ENCODE measurements around the gene COX6B1. TPM values are rescaled to one million over a fixed set of nuclear protein-coding genes. Genes with fewer than 3 reads are reported as not detected.
A peak's percentile ranks its signal among the peaks of the same experiment; 100 is the strongest.

Gene COX6B1
- total RNA-seq, 1 experiment from 2014 or later, result 213 TPM

- Mint-ChIP-seq H3K4me3 (ENCODE audit: unreplicated experiment) (no peak overlapping the region), H3K4me1 (ENCODE audit: insufficient read depth, unreplicated experiment) (no peaks in the 10 kb centered on the region), H3K36me3 (ENCODE audit: insufficient read depth, unreplicated experiment) (peaks cover 7% of the 10 kb centered on the region), H3K27ac (ENCODE audit: low read depth, unreplicated experiment) (no peak overlapping the region), H3K27me3 (ENCODE audit: insufficient read depth, unreplicated experiment) (no peaks in the 10 kb centered on the region), H3K9me3 (ENCODE audit: unreplicated experiment) (no peaks in the 10 kb centered on the region)
- no peak for TF ChIP-seq CTCF (IDR thresholded peaks at IDR 0.05; ENCODE audit: unreplicated experiment)
- CTCF ChIA-PET, result interaction anchor here (1.2 to 1.3 kb wide), 3 partner anchors 32 to 75 kb away, joined by 3 to 5 read pairs (median 3); no protein-coding TSS in a partner anchor
- no TSS peak for BruUV-seq (replicated peaks)
- intact Hi-C loops (cut with micrococcal nuclease), result no loop called here
- POLR2A ChIA-PET, result interaction anchor here (1.1 to 1.5 kb wide), 2 partner anchors 19 to 21 kb away, joined by 4 read pairs; no protein-coding TSS in a partner anchor
- DNase-seq (ENCODE audit: unreplicated experiment), result no peak
Measured at GRCh38 chr19:35623327-35624010, 24.7 kb upstream of the COX6B1 start.

GRCh38 chr19:35628264-35628564 is 19.9 kb upstream of the COX6B1 start:
- Mint-ChIP-seq H3K9me3 (ENCODE audit: unreplicated experiment) (no peaks in the 10 kb centered on the region), H3K27me3 (ENCODE audit: insufficient read depth, unreplicated experiment) (no peaks in the 10 kb centered on the region), H3K27ac (ENCODE audit: low read depth, unreplicated experiment) (peak overlapping the region; percentile 97), H3K4me3 (ENCODE audit: unreplicated experiment) (peak overlapping the region; percentile 87), H3K36me3 (ENCODE audit: insufficient read depth, unreplicated experiment) (peaks cover 33% of the 10 kb centered on the region), H3K4me1 (ENCODE audit: insufficient read depth, unreplicated experiment) (peaks cover 10% of the 10 kb centered on the region)
- TSS peak; percentile 97 for BruUV-seq (replicated peaks)
- no peak for TF ChIP-seq CTCF (IDR thresholded peaks at IDR 0.05; ENCODE audit: unreplicated experiment)
- intact Hi-C loops (cut with micrococcal nuclease), result loop anchor here (2.0 to 5.0 kb wide), 2 partner anchors 17 to 81 kb away; partner anchors contain the start of gene TMEM147
- ChIA-PET CTCF (interaction anchor here (1.1 kb wide), 1 partner anchor 10 kb away, joined by 10 read pairs; no protein-coding TSS in a partner anchor), POLR2A (interaction anchor here (0.7 to 2.7 kb wide), 5 partner anchors 13 to 366 kb away, joined by 3 to 24 read pairs (median 6); partner anchors contain the start of genes COX6B1 and HAUS5)
- no peak for DNase-seq (ENCODE audit: unreplicated experiment)

- H3K27me3 Mint-ChIP-seq (ENCODE audit: insufficient read depth, unreplicated experiment), result no peaks in the 10 kb centered on the region
- H3K9me3 Mint-ChIP-seq (ENCODE audit: unreplicated experiment), result no peaks in the 10 kb centered on the region
- intact Hi-C loops (cut with micrococcal nuclease), result loop anchor here (2.0 to 5.0 kb wide), 2 partner anchors 16 to 81 kb away; partner anchors contain the start of gene TMEM147
- peak within 1 kb of the TSS; percentile 97 for H3K27ac Mint-ChIP-seq (ENCODE audit: low read depth, unreplicated experiment)
- peak; percentile 100 for DNase-seq (ENCODE audit: unreplicated experiment)
- H3K4me1 Mint-ChIP-seq (ENCODE audit: insufficient read depth, unreplicated experiment), result peaks cover 10% of the 10 kb centered on the region
- no peak for TF ChIP-seq CTCF (IDR thresholded peaks at IDR 0.05; ENCODE audit: unreplicated experiment)
- no TSS peak for BruUV-seq (replicated peaks)
- ChIA-PET POLR2A (interaction anchor here (0.7 to 2.7 kb wide), 6 partner anchors 9 to 365 kb away, joined by 3 to 24 read pairs (median 5); partner anchors contain the start of genes COX6B1 and HAUS5), CTCF (interaction anchor here (0.9 to 1.1 kb wide), 2 partner anchors 9 kb away, joined by 4 to 10 read pairs; no protein-coding TSS in a partner anchor)
- peak within 1 kb of the TSS; percentile 87 for H3K4me3 Mint-ChIP-seq (ENCODE audit: unreplicated experiment)
- peaks cover 39% of the 10 kb centered on the region for H3K36me3 Mint-ChIP-seq (ENCODE audit: insufficient read depth, unreplicated experiment)
Measured at GRCh38 chr19:35628565-35629331, 19.4 kb upstream of the COX6B1 start, which contains the start of gene RBM42. TSS of gene RBM42 (plus strand) at chr19:35629036. CDS start at chr19:35629154, 118 bp downstream.

- ChIA-PET POLR2A (interaction anchor here (0.6 to 2.7 kb wide), 5 partner anchors 9 to 140 kb away, joined by 4 to 24 read pairs (median 5); partner anchors contain the start of gene HAUS5), CTCF (interaction anchor here (0.9 kb wide), 1 partner anchor 9 kb away, joined by 4 read pairs; no protein-coding TSS in a partner anchor)
- Mint-ChIP-seq H3K27me3 (ENCODE audit: insufficient read depth, unreplicated experiment) (no peaks in the 10 kb centered on the region), H3K36me3 (ENCODE audit: insufficient read depth, unreplicated experiment) (peaks cover 44% of the 10 kb centered on the region), H3K9me3 (ENCODE audit: unreplicated experiment) (no peaks in the 10 kb centered on the region), H3K27ac (ENCODE audit: low read depth, unreplicated experiment) (peak overlapping the region; percentile 97), H3K4me3 (ENCODE audit: unreplicated experiment) (peak overlapping the region; percentile 87), H3K4me1 (ENCODE audit: insufficient read depth, unreplicated experiment) (peaks cover 10% of the 10 kb centered on the region)
- no peak for DNase-seq (ENCODE audit: unreplicated experiment)
- TF ChIP-seq CTCF (IDR thresholded peaks at IDR 0.05; ENCODE audit: unreplicated experiment), result no peak
- intact Hi-C loops (cut with micrococcal nuclease), result loop anchor here (2.0 to 5.0 kb wide), 2 partner anchors 16 to 82 kb away; partner anchors contain the start of gene TMEM147
- BruUV-seq (replicated peaks), result TSS peak; percentile 59
Measured at GRCh38 chr19:35629332-35629633, 18.8 kb upstream of the COX6B1 start.
